Activated CD4-positive, alpha-beta T cell treated with anti-CD3 and anti-CD28 coated beads, Interleukin-10, Interleukin-2, amounts not matched to agents 100 ng/mL and 50 ng/mL, durations not matched to agents 16 hours and 8 hours (primary cell): ENCODE measurements around the gene TNK2.
"Not testable (repeated sequence)": the region's sequence is repeated elsewhere in the genome, so short reads cannot be mapped to it uniquely, and the experiment has no call there.

ENCODE experiments used
- DNase-seq: peaks from one replicate; pipeline ENCODE4 v3.0.0-alpha.2; 2020

TNK2 gene

DNA sequence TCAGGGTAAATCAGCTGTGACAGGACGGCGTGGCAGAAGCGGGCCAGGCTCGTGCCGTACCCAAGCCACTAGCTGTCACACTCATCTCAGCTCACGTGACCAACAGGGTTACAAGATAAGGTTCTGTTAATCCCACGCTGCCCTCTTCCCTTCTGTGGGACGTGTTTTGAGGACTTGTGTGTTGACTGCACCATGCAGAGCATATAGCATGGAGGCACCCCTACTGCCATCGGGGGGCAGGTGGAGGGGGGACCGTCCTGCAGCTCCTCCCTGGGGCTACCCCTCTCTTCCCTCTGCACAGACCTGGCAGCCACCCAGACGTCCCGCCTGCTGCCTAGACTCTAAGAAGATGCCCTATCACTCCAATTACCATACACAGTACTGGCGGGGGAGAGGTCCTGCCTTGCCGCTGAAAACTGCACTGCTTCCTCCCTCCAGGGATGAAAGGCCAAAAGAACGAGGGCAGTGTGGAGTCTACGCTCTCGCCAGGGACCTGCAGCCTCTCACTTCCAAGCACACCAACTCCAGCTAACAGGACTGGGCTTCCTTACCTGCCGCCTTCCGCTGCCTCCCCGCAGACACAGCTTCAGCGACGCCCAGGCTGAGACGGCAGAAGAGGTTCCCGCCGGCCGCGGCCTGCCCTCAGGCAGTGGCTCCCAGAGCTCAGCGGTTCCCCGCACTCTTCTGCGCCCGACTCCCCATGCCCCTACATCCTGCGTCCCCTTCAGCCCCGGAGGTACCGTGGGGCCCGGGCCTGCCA, at the start of gene TNK2:
TSS of gene TNK2 (minus strand) at position 618 of the 760 bp plus-strand sequence. CDS start 19,963 bp downstream, outside the sequence.
- peak; percentile 74 for DNase-seq

DNA sequence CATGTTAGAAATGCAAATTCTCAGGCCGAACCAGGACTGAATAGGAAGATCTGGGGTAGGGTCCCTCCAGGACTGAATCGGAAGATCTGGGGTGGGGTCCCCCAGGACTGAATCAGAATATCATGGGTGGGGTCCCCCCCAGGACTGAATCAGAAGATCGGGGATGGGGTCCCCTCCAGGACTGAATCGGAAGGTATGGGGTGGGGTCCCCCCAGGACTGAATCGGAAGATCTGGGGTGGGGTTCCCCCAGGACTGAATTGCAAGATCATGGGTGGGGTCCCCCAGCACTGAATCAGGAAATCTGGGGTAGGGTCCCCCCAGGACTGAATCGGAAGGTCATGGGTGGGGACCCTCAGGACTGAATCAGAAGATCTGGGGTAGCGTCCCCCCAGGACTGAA, 48.2 kb upstream of the TNK2 start:
- no peak for DNase-seq

DNA sequence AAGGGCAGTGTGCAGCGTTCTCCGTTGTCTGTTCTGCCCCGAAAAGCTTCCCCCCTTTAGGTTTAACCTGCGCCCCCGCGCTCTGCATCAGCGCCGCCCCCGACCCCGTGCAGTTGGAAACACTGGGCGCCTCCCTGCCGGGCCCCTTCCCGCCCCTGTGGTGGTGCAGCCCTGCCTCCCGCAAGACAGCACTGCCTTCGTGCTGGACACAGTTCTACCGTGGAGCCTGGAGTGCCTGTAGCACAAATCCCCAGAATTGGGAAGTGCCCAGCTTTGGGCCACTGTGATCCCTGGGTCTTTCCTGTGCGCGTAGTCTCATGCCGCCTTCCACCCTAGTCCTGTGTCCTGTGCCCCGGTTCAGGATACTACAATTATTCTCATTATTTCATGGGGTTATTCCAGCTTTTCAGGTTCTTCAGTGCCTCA, 47.1 kb upstream of the TNK2 start:
- not testable (repeated sequence) for DNase-seq

- DNase-seq: not testable (repeated sequence)
Observed at GRCh38 chr3:195954752-195955119, 46.4 kb upstream of the TNK2 start.

DNA sequence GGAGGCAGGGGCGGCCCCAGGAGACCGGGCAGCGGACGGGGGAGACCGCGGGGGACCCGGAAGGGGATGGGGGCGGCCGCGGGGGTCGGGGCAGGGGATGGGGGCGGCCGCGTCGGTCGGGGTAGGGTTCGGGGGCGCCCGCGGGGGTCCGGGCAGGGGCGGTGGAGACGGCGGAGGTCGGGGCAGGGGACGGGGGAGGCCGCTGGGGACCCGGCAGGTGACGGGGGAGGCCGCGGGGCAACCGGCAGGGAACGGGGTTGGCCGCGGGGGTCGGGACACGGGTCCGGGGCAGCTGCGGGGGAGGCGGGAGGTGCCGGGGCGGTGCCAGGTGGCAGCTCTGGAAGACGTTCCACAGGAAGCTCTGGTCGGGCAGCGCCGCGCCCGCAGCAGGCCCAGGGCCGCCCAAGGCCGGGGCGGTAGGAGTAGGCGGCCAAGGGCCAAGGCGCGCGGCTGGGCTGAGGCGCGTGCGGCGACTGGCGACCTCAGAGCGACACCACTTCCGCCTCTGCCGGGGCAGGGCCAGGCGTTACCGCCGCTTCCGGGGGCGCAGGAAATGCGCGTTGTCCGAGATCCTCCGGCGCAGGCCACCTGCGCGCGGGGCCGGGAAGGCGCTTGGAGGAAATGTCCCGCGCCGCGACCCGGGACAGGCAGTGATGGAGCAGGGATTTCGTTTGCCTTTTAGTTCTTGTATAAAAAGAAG, 45.9 kb upstream of the TNK2 start:
- DNase-seq: peak; percentile 95

- not testable (repeated sequence) for DNase-seq
Observed at GRCh38 chr3:195952590-195952989, 44.2 kb upstream of the TNK2 start.

- not testable (repeated sequence) for DNase-seq
Observed at GRCh38 chr3:195951443-195952177, 43.3 kb upstream of the TNK2 start.

GRCh38 chr3:195950731-195951130, 42.4 kb upstream of the TNK2 start:
- not testable (repeated sequence) for DNase-seq

- not testable (repeated sequence) for DNase-seq
Observed at GRCh38 chr3:195950164-195950563, 41.8 kb upstream of the TNK2 start.

- not testable (repeated sequence) for DNase-seq
Observed at GRCh38 chr3:195946910-195947699, 38.8 kb upstream of the TNK2 start.

DNA sequence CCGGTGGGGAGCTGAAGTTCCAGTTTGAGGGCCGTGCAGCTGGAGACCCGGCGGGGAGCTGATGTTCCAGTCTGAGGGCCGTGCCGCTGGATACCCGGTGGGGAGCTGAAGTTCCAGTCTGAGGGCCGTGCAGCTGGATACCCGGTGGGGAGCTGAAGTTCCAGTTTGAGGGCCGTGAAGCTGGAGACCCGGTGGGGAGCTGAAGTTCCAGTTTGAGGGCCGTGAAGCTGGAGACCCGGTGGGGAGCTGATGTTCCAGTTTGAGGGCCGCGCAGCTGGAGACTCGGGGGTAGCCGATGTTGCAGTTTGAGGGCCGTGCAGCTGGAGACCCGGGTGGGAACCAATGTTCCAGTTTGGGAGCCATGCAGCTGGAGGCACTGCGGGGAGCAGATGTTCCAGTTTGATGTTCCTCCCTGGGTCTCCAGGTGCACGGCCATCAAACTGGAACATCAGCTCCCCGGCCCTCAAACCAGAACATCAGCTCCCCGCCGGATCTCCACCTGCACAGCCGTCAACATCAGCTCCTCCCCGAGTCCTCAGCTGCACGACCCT, 33.0 kb upstream of the TNK2 start:
- not testable (repeated sequence) for DNase-seq

DNA sequence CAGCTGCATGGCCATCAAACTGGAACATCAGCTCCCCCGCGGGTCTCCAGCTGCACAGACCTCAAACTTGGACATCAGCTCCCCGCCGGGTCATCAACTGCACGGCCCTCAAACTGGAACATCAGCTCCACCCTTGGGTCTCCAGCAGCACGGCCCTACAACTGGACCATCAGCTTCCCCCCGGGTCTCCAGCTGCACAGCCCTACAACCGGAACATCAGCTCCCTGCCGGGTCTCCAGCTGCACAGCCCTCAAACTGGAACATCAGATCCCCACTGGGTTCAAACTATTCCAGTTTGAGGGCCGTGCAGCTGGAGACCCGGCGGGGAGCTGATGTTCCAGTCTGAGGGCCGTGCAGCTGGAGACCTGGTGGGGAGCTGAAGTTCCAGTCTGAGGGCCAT, 32.5 kb upstream of the TNK2 start:
- not testable (repeated sequence) for DNase-seq

- not testable (repeated sequence) for DNase-seq
Observed at GRCh38 chr3:195939526-195940470, 31.4 kb upstream of the TNK2 start.

DNA sequence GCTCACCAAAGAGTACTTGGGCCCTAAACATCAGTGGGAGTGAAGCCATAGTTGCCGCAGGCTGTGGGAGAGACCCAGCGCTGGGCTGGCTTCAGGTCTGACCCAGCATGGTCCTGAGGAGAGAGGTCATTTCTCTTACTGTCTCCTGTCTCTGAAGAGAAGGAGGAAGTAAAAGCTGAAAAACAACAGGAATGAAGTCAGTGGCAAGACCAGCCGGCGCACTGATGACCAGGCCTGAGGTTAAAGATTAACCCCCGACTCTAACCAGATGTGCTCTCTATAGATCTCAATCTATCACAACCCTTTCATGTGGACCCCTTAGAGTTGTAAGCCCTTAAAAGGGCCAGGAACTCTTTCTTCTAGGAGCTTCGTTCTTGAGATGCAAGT, 24.7 kb upstream of the TNK2 start:
- not testable (repeated sequence) for DNase-seq

- no peak for DNase-seq
Observed at GRCh38 chr3:195932418-195933043, 24.2 kb upstream of the TNK2 start.

- DNase-seq: no peak
Observed at GRCh38 chr3:195931582-195932273, 23.4 kb upstream of the TNK2 start.

- no peak for DNase-seq
Observed at GRCh38 chr3:195929452-195929851, 21.1 kb upstream of the TNK2 start.

GRCh38 chr3:195921334-195921791, 13.0 kb upstream of the TNK2 start:
- no peak for DNase-seq

DNA sequence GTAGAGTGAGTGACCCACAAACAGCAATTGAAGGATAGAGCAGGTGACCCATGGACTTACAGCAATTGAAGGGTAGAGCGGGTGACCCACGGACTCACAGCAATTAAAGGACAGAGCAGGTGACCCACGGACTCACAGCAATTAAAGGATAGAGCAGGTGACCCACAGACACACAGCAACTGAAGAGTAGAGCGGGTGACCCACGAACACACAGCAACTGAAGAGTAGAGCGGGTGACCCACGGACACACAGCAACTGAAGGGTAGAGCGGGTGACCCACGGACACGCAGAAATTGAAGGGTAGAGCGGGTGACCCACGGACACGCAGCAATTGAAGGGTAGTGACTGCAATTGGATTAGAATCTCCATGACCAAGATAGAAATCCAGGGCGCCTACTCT, 9.8 kb upstream of the TNK2 start:
- DNase-seq: no peak

GRCh38 chr3:195916991-195917390, 8.6 kb upstream of the TNK2 start:
- no peak for DNase-seq
